Measurements from ENCODE around the gene CMC4.

DNA sequence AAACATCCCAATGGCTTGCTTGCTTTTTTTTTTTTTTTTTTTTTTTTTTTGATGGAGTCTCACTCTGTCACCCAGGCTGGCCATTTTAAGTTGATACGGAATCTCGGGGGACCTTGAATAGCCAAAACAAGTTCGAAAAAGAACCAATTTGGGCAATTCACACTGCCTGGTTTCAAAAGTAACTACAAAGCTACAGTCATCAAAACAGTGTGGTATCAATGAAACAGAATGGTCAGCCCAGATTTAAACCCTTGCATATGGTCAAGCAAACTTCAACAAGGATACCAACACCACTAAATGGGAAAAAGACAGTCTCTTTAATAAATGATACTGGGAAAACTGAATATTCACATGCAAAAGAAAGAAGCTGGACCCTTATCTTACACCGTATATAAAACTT lies 42.2 kb upstream of the CMC4 start:
- TF ChIP-seq, protein P1, sequence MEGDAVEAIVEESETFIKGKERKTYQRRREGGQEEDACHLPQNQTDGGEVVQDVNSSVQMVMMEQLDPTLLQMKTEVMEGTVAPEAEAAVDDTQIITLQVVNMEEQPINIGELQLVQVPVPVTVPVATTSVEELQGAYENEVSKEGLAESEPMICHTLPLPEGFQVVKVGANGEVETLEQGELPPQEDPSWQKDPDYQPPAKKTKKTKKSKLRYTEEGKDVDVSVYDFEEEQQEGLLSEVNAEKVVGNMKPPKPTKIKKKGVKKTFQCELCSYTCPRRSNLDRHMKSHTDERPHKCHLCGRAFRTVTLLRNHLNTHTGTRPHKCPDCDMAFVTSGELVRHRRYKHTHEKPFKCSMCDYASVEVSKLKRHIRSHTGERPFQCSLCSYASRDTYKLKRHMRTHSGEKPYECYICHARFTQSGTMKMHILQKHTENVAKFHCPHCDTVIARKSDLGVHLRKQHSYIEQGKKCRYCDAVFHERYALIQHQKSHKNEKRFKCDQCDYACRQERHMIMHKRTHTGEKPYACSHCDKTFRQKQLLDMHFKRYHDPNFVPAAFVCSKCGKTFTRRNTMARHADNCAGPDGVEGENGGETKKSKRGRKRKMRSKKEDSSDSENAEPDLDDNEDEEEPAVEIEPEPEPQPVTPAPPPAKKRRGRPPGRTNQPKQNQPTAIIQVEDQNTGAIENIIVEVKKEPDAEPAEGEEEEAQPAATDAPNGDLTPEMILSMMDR (IDR thresholded peaks at IDR 0.05; ENCODE audit: low read length) = no peak
- no peak for TF ChIP-seq EZH2 (IDR thresholded peaks at IDR 0.05; ENCODE audit: borderline replicate concordance, low read length)
